ENCODE data around the gene HPSE2.
"Not testable (repeated sequence)": the region's sequence is repeated elsewhere in the genome, so short reads cannot be mapped to it uniquely, and the experiment has no call there.

Gene HPSE2

GRCh38 chr10:98536551-98536950, 699.1 kb downstream of the HPSE2 start:
- no peak for DNase-seq

GRCh38 chr10:98533746-98534445, 701.8 kb downstream of the HPSE2 start:
- DNase-seq = no peak

GRCh38 chr10:98533241-98533640, 702.4 kb downstream of the HPSE2 start:
- no peak for DNase-seq

GRCh38 chr10:98528805-98529183, 706.9 kb downstream of the HPSE2 start:
- DNase-seq = no peak

GRCh38 chr10:98528166-98528804, 707.4 kb downstream of the HPSE2 start:
- no peak for DNase-seq

- no peak for DNase-seq
Observed at GRCh38 chr10:98525969-98526368, 709.7 kb downstream of the HPSE2 start.

GRCh38 chr10:98524124-98524523, 711.5 kb downstream of the HPSE2 start:
- DNase-seq = no peak

- DNase-seq = no peak
Observed at GRCh38 chr10:98519841-98520240, 715.8 kb downstream of the HPSE2 start.

- DNase-seq = no peak
Observed at GRCh38 chr10:98517672-98518071, 718.0 kb downstream of the HPSE2 start.

GRCh38 chr10:98516352-98516751, 719.3 kb downstream of the HPSE2 start:
- DNase-seq = no peak

- no peak for DNase-seq
Observed at GRCh38 chr10:98513704-98514103, 721.9 kb downstream of the HPSE2 start.

- no peak for DNase-seq
Observed at GRCh38 chr10:98511876-98512275, 723.8 kb downstream of the HPSE2 start.

GRCh38 chr10:98510412-98510995, 725.1 kb downstream of the HPSE2 start:
- no peak for DNase-seq

GRCh38 chr10:98509745-98510144, 725.9 kb downstream of the HPSE2 start:
- no peak for DNase-seq

- not testable (repeated sequence) for DNase-seq
Observed at GRCh38 chr10:98502535-98502934, 733.1 kb downstream of the HPSE2 start.

- no peak for DNase-seq
Observed at GRCh38 chr10:98492763-98493162, 742.9 kb downstream of the HPSE2 start.

GRCh38 chr10:98489561-98490481, 745.8 kb downstream of the HPSE2 start:
- no peak for DNase-seq

GRCh38 chr10:98488669-98489430, 746.8 kb downstream of the HPSE2 start:
- DNase-seq = no peak

- DNase-seq = no peak
Observed at GRCh38 chr10:98487649-98488048, 748.0 kb downstream of the HPSE2 start.

GRCh38 chr10:98486421-98486820, 749.2 kb downstream of the HPSE2 start:
- no peak for DNase-seq

- no peak for DNase-seq
Observed at GRCh38 chr10:98485959-98486358, 749.7 kb downstream of the HPSE2 start.

GRCh38 chr10:98483658-98484057, 752.0 kb downstream of the HPSE2 start:
- DNase-seq = no peak

GRCh38 chr10:98482096-98482495, 753.6 kb downstream of the HPSE2 start:
- DNase-seq = no peak
